ENCODE data around the gene FAF1.

DNA sequence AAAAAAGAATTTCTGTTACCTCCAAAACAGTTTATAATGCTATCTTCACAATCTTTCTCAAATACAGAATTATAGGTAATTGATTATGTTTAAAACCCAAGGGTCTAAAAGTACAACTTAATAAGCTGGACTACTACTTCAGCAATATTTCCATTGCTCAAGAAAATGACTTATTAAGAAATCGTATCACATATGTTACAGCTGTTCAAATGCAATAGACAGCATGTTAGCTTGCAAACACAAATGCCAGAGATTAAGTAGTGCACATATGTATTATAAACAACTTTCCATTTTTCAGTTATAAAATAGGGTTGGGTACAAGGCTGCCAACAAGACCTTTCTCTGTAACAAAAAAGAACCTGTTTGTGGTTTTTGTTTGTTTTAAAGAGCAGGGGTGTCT lies 325.8 kb downstream of the FAF1 start:
- TF ChIP-seq, protein P1, sequence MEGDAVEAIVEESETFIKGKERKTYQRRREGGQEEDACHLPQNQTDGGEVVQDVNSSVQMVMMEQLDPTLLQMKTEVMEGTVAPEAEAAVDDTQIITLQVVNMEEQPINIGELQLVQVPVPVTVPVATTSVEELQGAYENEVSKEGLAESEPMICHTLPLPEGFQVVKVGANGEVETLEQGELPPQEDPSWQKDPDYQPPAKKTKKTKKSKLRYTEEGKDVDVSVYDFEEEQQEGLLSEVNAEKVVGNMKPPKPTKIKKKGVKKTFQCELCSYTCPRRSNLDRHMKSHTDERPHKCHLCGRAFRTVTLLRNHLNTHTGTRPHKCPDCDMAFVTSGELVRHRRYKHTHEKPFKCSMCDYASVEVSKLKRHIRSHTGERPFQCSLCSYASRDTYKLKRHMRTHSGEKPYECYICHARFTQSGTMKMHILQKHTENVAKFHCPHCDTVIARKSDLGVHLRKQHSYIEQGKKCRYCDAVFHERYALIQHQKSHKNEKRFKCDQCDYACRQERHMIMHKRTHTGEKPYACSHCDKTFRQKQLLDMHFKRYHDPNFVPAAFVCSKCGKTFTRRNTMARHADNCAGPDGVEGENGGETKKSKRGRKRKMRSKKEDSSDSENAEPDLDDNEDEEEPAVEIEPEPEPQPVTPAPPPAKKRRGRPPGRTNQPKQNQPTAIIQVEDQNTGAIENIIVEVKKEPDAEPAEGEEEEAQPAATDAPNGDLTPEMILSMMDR (IDR thresholded peaks at IDR 0.05): no peak
- TF ChIP-seq POLR2A (IDR thresholded peaks at IDR 0.05): no peak

Measured in right lobe of liver (tissue), 4 donors.